ENCODE results near the gene HS3ST4.
"Not testable (repeated sequence)": the region's sequence is repeated elsewhere in the genome, so short reads cannot be mapped to it uniquely, and the experiment has no call there.

Gene HS3ST4

DNA sequence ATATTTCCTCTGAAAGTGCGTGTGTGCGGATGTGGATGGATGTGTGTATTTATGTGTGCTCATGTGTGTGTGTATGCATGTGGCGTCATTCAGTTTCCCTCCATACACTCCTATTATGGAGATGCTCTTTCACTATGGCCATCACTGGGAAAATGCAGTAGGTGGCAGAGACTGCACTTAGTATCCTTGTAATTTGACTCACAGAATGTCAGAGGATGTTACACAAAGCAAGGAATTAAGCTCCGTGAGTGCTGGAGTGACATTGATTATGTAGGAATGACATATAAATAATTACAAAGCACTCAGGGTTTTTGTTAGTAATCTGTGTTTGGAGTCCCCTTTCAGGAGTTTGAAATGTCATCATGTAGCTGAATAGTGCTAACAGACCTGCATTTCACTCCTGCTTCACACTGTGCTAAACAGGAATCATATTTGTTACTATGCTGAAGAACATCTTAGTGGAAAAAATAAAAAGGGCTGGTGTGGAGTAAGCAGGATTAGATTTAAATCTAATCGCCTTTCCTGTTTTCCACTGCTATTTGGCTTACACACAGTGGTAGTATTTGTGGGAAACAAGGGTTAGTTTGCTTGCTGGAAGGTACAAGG, 59.6 kb downstream of the HS3ST4 start:
- no peak for ATAC-seq (replicated peaks)
- Mint-ChIP-seq H3K27me3 (peaks cover 5 to 7% of the 10 kb centered on the region in 2 donors), H3K27ac (no peak overlapping the region)

DNA sequence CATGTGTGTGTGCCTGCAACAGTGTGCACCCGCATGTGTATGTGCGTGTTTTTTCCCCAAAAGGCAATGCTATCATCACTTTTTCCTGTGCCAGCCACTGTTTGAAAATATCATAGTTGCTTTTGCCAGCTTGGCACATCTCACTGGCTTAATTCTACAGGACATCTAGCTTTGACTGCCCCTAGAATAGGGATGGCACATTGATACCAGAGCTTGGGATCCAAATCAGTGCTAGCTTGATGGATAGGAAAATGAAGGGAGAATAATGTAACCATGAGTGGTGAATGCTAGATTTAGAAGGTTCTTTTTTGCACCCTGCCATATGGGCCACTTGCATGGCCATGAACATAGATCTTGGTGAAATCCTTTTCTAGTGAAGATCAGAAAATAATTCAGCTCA, 72.7 kb downstream of the HS3ST4 start:
- Mint-ChIP-seq H3K4me3 (no peak overlapping the region), H3K9me3 (no peaks in the 10 kb centered on the region), H3K27ac (no peak overlapping the region), H3K36me3 (no peaks in the 10 kb centered on the region), H3K27me3 (peaks cover 0 to 8% of the 10 kb centered on the region in 2 donors), H3K4me1 (no peaks in the 10 kb centered on the region)
- no peak for DNase-seq
- ATAC-seq (replicated peaks), result no peak

More for the DNA sequence above, 59.6 kb downstream of the HS3ST4 start:
- DNase-seq, result no peak
- H3K4me1 Mint-ChIP-seq, result no peaks in the 10 kb centered on the region
- H3K36me3 Mint-ChIP-seq, result no peaks in the 10 kb centered on the region
- H3K4me3 Mint-ChIP-seq, result no peak overlapping the region
- peaks cover 9 to 11% of the 10 kb centered on the region in 2 donors for H3K9me3 Mint-ChIP-seq

DNA sequence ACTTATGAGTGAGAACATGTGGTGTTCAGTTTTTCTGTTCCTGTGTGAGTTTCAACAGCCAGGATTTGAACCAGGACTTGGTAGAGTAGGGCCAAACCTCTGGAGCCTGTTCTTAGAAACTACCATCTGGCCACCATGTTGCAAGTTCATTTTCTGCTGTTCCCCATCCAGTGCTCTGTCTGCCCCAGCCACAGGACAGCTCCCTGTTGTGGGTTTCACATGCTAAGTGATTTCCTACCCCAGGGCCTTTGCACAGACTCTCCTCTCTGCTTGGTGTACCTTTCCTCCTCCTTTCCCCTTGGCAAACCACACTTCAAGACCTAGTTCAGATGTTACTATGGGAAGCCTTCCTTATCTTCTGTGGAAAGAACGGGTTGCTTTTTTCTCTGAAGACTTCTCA, 79.5 kb downstream of the HS3ST4 start:
- Mint-ChIP-seq H3K4me1 (no peaks in the 10 kb centered on the region), H3K27me3 (peaks cover 0 to 8% of the 10 kb centered on the region in 2 donors), H3K36me3 (no peaks in the 10 kb centered on the region), H3K27ac (no peak overlapping the region), H3K4me3 (no peak overlapping the region), H3K9me3 (peaks cover 2 to 4% of the 10 kb centered on the region in 2 donors)
- DNase-seq (no peak), ATAC-seq (replicated peaks) (no peak)

DNA sequence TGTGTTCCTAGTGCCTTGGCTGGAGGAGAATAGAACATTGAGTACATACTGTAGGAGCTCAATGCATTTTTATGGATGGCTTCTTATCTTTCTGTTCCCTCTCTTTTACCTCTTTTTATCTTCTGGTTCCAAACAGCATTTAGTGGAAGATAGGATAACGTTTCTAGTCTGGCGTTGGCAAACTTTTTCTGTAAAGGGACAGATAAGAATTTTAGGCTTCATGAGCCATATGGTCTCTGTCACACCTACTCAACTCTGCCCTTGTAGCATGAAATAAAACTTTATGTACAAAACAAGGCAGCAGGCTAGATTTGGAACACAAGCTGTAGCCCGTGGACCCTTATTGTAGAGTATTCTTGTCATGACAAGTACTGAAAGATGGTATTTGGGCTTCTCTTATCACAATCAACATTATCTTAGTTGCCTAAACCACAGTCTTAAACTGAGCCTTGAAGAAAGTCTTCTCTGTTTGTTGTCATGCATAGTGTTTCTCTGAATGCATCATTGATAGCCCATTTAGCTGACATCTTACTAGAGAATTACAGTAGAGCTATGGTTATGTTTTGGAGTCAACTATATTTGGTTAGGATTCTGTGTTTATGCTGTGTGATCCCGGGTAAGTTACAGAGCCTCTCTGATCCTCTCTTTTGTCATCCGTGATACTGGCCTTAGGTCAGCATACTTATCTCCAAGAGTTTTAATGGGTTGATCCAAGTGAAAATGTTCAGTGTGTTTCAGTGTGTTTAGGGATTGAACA, 80.2 kb downstream of the HS3ST4 start:
- Mint-ChIP-seq H3K4me3 (no peak overlapping the region), H3K27ac (no peak overlapping the region), H3K9me3 (peaks cover 2 to 4% of the 10 kb centered on the region in 2 donors), H3K27me3 (peaks cover 0 to 8% of the 10 kb centered on the region in 2 donors), H3K4me1 (no peaks in the 10 kb centered on the region), H3K36me3 (no peaks in the 10 kb centered on the region)
- ATAC-seq (replicated peaks) (no peak), DNase-seq (no peak)

GRCh38 chr16:25776214-25776613, 84.5 kb downstream of the HS3ST4 start:
- H3K4me1 Mint-ChIP-seq; H3K4me3 Mint-ChIP-seq; H3K27me3 Mint-ChIP-seq; H3K27ac Mint-ChIP-seq; H3K36me3 Mint-ChIP-seq; ATAC-seq (replicated peaks); H3K9me3 Mint-ChIP-seq; DNase-seq: not testable (repeated sequence)

GRCh38 chr16:25783226-25783625, 91.5 kb downstream of the HS3ST4 start:
- ATAC-seq (replicated peaks), result no peak
- H3K36me3 Mint-ChIP-seq, result no peaks in the 10 kb centered on the region
- H3K27me3 Mint-ChIP-seq, result peaks cover 5 to 7% of the 10 kb centered on the region in 2 donors
- H3K4me1 Mint-ChIP-seq, result no peaks in the 10 kb centered on the region
- no peak for DNase-seq
- no peak overlapping the region for H3K4me3 Mint-ChIP-seq
- peaks cover 0 to 2% of the 10 kb centered on the region in 2 donors for H3K9me3 Mint-ChIP-seq
- no peak overlapping the region for H3K27ac Mint-ChIP-seq

DNA sequence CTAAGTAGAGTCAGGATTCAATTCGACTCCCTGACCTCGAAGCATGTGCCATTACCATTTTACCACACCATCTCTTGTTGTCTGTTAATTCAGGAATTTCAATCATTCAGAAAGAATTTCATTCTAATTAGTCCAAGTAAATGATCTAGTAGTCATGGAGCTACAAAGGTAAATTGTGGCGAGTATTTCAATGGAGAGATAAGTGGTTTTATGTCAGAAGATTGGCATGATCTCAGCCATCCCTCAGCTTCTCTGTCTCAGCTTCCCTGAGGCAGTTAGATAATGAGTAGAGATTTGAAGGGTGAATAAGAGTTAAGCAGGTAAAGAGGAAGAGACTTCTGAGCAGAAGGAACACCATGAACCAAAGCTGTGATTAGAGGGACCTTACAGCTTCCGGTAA, 93.6 kb downstream of the HS3ST4 start:
- ATAC-seq (replicated peaks) (no peak), DNase-seq (no peak)
- no peaks in the 10 kb centered on the region for H3K36me3 Mint-ChIP-seq
- H3K27me3 Mint-ChIP-seq, result peaks cover 5 to 7% of the 10 kb centered on the region in 2 donors
- H3K4me3 Mint-ChIP-seq, result no peak overlapping the region
- no peak overlapping the region for H3K27ac Mint-ChIP-seq
- peaks cover 6% of the 10 kb centered on the region in 2 donors for H3K9me3 Mint-ChIP-seq
- no peaks in the 10 kb centered on the region for H3K4me1 Mint-ChIP-seq

DNA sequence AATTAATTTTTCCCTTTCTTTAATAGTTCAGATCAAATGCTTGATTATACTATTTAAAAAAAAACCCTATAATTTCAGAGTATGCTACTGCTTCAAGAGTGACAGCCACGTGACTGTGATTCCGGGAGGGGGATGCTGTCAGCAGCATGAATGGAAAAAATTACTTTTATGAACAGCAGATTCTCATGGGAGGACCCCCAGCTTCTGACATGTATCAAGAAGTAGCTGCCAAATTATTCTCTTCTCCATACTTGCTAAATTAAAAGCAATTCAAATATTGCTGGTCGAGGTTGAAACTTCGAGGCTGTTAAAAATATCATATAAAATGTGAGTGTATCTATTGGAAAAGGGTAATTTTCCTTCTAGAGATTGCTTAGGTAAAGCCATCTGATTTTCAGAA, 95.0 kb downstream of the HS3ST4 start:
- DNase-seq (no peak), ATAC-seq (replicated peaks) (no peak)
- H3K27ac Mint-ChIP-seq, result no peak overlapping the region
- no peaks in the 10 kb centered on the region for H3K4me1 Mint-ChIP-seq
- H3K4me3 Mint-ChIP-seq, result no peak overlapping the region
- H3K27me3 Mint-ChIP-seq, result peaks cover 5 to 7% of the 10 kb centered on the region in 2 donors
- H3K36me3 Mint-ChIP-seq, result no peaks in the 10 kb centered on the region
- peaks cover 6% of the 10 kb centered on the region in 2 donors for H3K9me3 Mint-ChIP-seq

- Mint-ChIP-seq H3K27ac (no peak overlapping the region), H3K36me3 (no peaks in the 10 kb centered on the region), H3K4me3 (no peak overlapping the region), H3K4me1 (no peaks in the 10 kb centered on the region), H3K27me3 (peaks cover 5 to 7% of the 10 kb centered on the region in 2 donors), H3K9me3 (peaks cover 4 to 6% of the 10 kb centered on the region in 2 donors)
- ATAC-seq (replicated peaks), result no peak
- DNase-seq, result no peak
Observed at GRCh38 chr16:25788637-25789036, 96.9 kb downstream of the HS3ST4 start.

GRCh38 chr16:25796239-25796638, 104.5 kb downstream of the HS3ST4 start:
- Mint-ChIP-seq H3K4me3 (no peak overlapping the region), H3K27me3 (peaks cover 16 to 21% of the 10 kb centered on the region in 2 donors), H3K27ac (no peak overlapping the region), H3K4me1 (no peaks in the 10 kb centered on the region), H3K9me3 (peaks cover 0 to 3% of the 10 kb centered on the region in 2 donors), H3K36me3 (no peaks in the 10 kb centered on the region)
- DNase-seq (no peak), ATAC-seq (replicated peaks) (no peak)

DNA sequence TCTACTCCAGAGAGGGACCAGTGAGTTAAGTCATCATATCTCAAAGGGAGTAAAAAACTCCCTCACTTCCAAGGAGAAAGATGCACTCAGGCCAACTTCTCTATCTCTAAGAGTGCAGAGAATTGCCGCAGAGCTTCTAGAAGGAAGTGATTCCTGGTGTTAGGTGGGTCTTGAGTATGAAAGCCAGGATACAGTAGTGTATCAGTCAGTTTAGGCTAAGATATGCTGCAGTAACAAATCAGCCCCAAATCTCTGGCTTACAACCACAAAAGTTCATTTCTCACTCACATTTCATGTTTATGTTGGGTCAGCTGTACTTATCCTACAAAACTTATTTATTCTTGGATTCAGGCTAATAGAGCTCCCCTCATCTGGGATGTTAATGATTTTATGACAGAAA, 106.3 kb downstream of the HS3ST4 start:
- Mint-ChIP-seq H3K4me3 (no peak overlapping the region), H3K4me1 (no peaks in the 10 kb centered on the region), H3K27me3 (peaks cover 16 to 21% of the 10 kb centered on the region in 2 donors), H3K9me3 (peaks cover 0 to 3% of the 10 kb centered on the region in 2 donors), H3K36me3 (no peaks in the 10 kb centered on the region), H3K27ac (no peak overlapping the region)
- ATAC-seq (replicated peaks) (no peak), DNase-seq (no peak)

DNA sequence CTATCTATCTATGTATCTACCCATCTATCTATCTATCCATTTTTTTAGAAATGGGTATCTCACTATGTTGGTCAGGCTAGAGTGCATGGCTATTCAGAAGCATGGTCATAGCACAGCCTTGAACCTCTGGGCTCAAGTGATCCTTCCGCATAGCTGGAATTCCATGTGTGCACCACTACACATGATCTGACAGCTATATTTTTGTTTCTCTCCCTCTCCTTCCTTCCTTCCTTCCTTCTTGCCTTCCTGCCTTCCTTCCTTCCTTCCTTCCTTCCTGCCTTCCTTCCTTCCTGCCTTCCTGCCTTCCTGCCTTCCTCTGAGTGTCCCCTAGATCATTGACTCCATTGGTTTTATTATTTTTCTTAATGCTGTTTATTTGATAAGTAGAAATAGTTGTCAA, 108.1 kb downstream of the HS3ST4 start:
- ATAC-seq (replicated peaks) (no peak), DNase-seq (no peak)
- Mint-ChIP-seq H3K9me3 (peaks cover 0 to 3% of the 10 kb centered on the region in 2 donors), H3K27me3 (peaks cover 6 to 14% of the 10 kb centered on the region in 2 donors), H3K4me3 (no peak overlapping the region), H3K4me1 (no peaks in the 10 kb centered on the region), H3K36me3 (no peaks in the 10 kb centered on the region), H3K27ac (no peak overlapping the region)

DNA sequence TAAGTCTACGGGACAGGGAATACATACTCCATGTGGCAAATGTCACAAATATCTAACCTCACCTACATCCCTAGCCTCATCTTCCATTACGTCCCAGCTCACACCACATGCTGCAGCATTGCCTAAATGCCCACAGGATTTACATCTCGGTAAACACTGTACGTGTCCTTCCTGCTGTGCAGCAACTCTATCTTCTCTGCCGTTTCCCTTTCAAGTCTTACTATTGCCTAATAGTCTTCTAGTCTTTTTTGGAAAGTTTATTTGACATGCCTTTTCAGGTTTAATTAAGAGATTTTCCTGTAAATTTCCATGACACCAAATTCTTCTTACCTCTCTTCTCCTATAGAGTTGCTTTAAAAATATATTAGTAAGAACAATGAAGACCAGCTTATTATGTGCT, 120.5 kb downstream of the HS3ST4 start:
- Mint-ChIP-seq H3K4me1 (no peaks in the 10 kb centered on the region), H3K27me3 (peaks cover 21 to 22% of the 10 kb centered on the region in 2 donors), H3K36me3 (no peaks in the 10 kb centered on the region), H3K27ac (no peak overlapping the region), H3K9me3 (no peaks in the 10 kb centered on the region), H3K4me3 (no peak overlapping the region)
- ATAC-seq (replicated peaks) (no peak), DNase-seq (no peak)

- no peak overlapping the region for H3K27ac Mint-ChIP-seq
- ATAC-seq (replicated peaks) (no peak), DNase-seq (no peak)
- H3K36me3 Mint-ChIP-seq, result no peaks in the 10 kb centered on the region
- no peaks in the 10 kb centered on the region for H3K9me3 Mint-ChIP-seq
- H3K4me3 Mint-ChIP-seq, result no peak overlapping the region
- peaks cover 5 to 15% of the 10 kb centered on the region in 2 donors for H3K27me3 Mint-ChIP-seq
- no peaks in the 10 kb centered on the region for H3K4me1 Mint-ChIP-seq
Observed at GRCh38 chr16:25817295-25817694, 125.5 kb downstream of the HS3ST4 start.

DNA sequence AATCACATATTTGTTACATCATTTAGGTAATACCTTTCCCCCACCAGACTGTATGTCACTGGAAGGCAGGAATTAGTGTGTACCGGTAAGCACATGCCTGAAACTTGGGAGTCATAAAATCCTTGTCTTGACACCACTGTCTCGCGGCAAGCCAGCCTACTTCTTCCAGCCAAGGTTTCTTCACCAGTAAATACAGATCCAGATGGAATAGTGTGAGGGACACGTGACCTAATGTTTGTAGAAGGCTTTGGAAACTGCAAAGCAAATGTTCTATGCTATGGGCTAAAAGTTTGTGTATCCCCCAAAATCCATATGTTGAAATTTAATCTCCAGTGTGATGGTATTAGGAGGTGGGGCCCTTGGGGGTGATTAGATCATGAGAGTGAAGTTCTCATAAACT, 126.1 kb downstream of the HS3ST4 start:
- Mint-ChIP-seq H3K4me3 (no peak overlapping the region), H3K27me3 (peaks cover 5 to 11% of the 10 kb centered on the region in 2 donors)

More for the DNA sequence above, 126.1 kb downstream of the HS3ST4 start:
- Mint-ChIP-seq H3K36me3 (no peaks in the 10 kb centered on the region), H3K27ac (no peak overlapping the region), H3K4me1 (no peaks in the 10 kb centered on the region), H3K9me3 (no peaks in the 10 kb centered on the region)
- DNase-seq (no peak), ATAC-seq (replicated peaks) (no peak)

Data from stimulated activated naive B cell treated with anti-CD40 and anti-IgM and Interleukin-4, amounts not matched to agents 10 μg/mL and 1 μg/mL and 100 μg/mL, for 72 hours (primary cell).